Sigmoid colon (tissue), 7 donors: ENCODE results near the gene FAM234A. TPM values are rescaled to one million over a fixed set of nuclear protein-coding genes. Genes with fewer than 3 reads are reported as not detected.
A peak's percentile ranks its signal among the peaks of the same experiment; 100 is the strongest.

Experiments
- DNase-seq: peaks from one replicate; pipeline ENCODE4 v3.0.0-alpha.2; 2019
- H3K27ac ChIP-seq, 4 donors: fragments of 200-600 bp; sonication (generic); one replicate each; pipeline ENCODE4 v1.5.1; 2016 to 2019; ENCODE audit warnings: mild to moderate bottlenecking in 1 of 4
- H3K27me3 ChIP-seq, 3 donors: fragments of 200-600 bp; sonication (generic); one replicate each; pipeline ENCODE4 v1.5.1; 2019; ENCODE audit warnings: mild to moderate bottlenecking in 1 of 3
- H3K36me3 ChIP-seq, 4 donors: fragments of 200-600 bp; sonication (generic); one replicate each; pipeline ENCODE4 v1.5.1; 2016 to 2019
- H3K4me1 ChIP-seq, 4 donors: fragments of 200-600 bp; sonication (generic); one replicate each; pipeline ENCODE4 v1.5.1; 2017 to 2019
- H3K4me3 ChIP-seq, 4 donors: fragments of 200-600 bp; sonication (generic); one replicate each; pipeline ENCODE4 v1.5.1; 2017 to 2019; ENCODE audit warnings: mild to moderate bottlenecking in 2 of 4, moderate library complexity in 1 of 4
- H3K9me3 ChIP-seq, 4 donors: fragments of 200-600 bp in 3 of 4; sonication (generic) in 3 of 4; one replicate each; pipeline versions ENCODE4 v1.5.1 to v1.6.1; 2013 to 2019
- CTCF ChIP-seq, 4 experiments: fragments of 450-650 bp in 3 of 4; fragments of 200-600 bp in 1 of 4; IDR thresholded peaks; one replicate each; pipeline ENCODE4 v1.5.1; 2016 to 2019; ENCODE audit warnings: antibody characterized with exemption in 4 of 4, mild to moderate bottlenecking in 3 of 4, moderate library complexity in 2 of 4
- EP300 ChIP-seq, 4 donors: sonication (generic); formaldehyde crosslinking; IDR thresholded peaks; one replicate each; pipeline ENCODE4 v1.6.1; 2017; ENCODE audit warnings: antibody characterized with exemption in 4 of 4
- POLR2A ChIP-seq, 2 donors: fragments of 450-650 bp; IDR thresholded peaks; one replicate each; pipeline ENCODE4 v1.6.1; 2016; ENCODE audit warnings: antibody characterized with exemption in 2 of 2, mild to moderate bottlenecking in 2 of 2, moderate library complexity in 2 of 2
- POLR2AphosphoS5 ChIP-seq, 4 donors: sonication (generic); formaldehyde crosslinking; IDR thresholded peaks; one replicate each; pipeline ENCODE4 v1.6.1; 2017; ENCODE audit warnings: antibody characterized with exemption in 4 of 4
- WGBS, 2 donors: extraction: QIAGEN DNeasy Blood & Tissue Kit; methylation state at CpG; one replicate each; pipeline ENCODE4 v1.1.7; 2013; 5-methylcytosine and 5-hydroxymethylcytosine counted together
- intact Hi-C: fragments of 100-400 bp; cut with DNase I; formaldehyde crosslinking; loops from one replicate; pipeline ENCODE4 v1.15.1; 2023
- polyA plus RNA-seq, 3 donors: library from polyadenylated mRNA; stranded (reverse); fragments of 200-250 nt; gene quantifications; one replicate each; pipeline ENCODE4 v1.2.3, GENCODE V29; 2013
- total RNA-seq, 4 donors: library from RNA; depleted of rRNA; stranded (reverse); fragments of >200 nt; gene quantifications; one replicate each; pipeline ENCODE4 v1.1.0, GENCODE V29; 2016
- donor health status: healthy with polysubstance abuse.
- donor health status: Bipolar disorder and iron deficiency.
- donor health status: healthy.

The FAM234A gene
- total and polyA plus RNA-seq, 7 donors = 12.6 to 82.5 (median 47.1) TPM

- WGBS, 2 donors = 70 to 86% methylated on average over 20 of the region's 20 CpGs
- H3K4me1 ChIP-seq = peaks cover 0 to 32% (median 28%) of the 10 kb centered on the region in 4 donors
- H3K27me3 ChIP-seq = peaks cover 8 to 31% (median 28%) of the 10 kb centered on the region in 3 donors
- no peaks in the 10 kb centered on the region for H3K36me3 ChIP-seq
- TF ChIP-seq CTCF (IDR thresholded peaks at IDR 0.05) (no peak), EP300 (IDR thresholded peaks at IDR 0.05) (no peak), POLR2A (IDR thresholded peaks at IDR 0.05) (no peak), POLR2AphosphoS5 (IDR thresholded peaks at IDR 0.05) (no peak)
- no peaks in the 10 kb centered on the region for H3K9me3 ChIP-seq
- peak overlapping the region in 3 of 4 donors; percentile 51 to 60 (median 57) for H3K4me3 ChIP-seq
- intact Hi-C loops = no loop called here
- no peak for DNase-seq
- H3K27ac ChIP-seq = peak overlapping the region in 1 of 4 donors; percentile 37
These were observed 41.9 kb downstream of the FAM234A start for GRCh38 chr16:276426-277077.

GRCh38 chr16:278863-279366 is 44.3 kb downstream of the FAM234A start:
- TF ChIP-seq POLR2A (IDR thresholded peaks at IDR 0.05) (no peak), CTCF (IDR thresholded peaks at IDR 0.05) (no peak), EP300 (IDR thresholded peaks at IDR 0.05) (no peak), POLR2AphosphoS5 (IDR thresholded peaks at IDR 0.05) (no peak)
- intact Hi-C loops = no loop called here
- H3K4me3 ChIP-seq = no peak overlapping the region
- 24 to 48% methylated on average over 6 of the region's 6 CpGs for WGBS, 2 donors
- no peaks in the 10 kb centered on the region for H3K36me3 ChIP-seq
- no peak overlapping the region for H3K27ac ChIP-seq
- peaks cover 8 to 41% (median 38%) of the 10 kb centered on the region in 3 donors for H3K27me3 ChIP-seq
- no peak for DNase-seq
- peaks cover 0 to 32% (median 28%) of the 10 kb centered on the region in 4 donors for H3K4me1 ChIP-seq
- no peaks in the 10 kb centered on the region for H3K9me3 ChIP-seq

GRCh38 chr16:279531-279930 is 44.9 kb downstream of the FAM234A start:
- WGBS, 2 donors = 67 to 73% methylated on average over 7 of the region's 7 CpGs

GRCh38 chr16:280005-280460 is 45.4 kb downstream of the FAM234A start:
- intact Hi-C loops = no loop called here
- peaks cover 8 to 33% (median 33%) of the 10 kb centered on the region in 3 donors for H3K27me3 ChIP-seq
- no peak for DNase-seq
- H3K9me3 ChIP-seq = no peaks in the 10 kb centered on the region
- TF ChIP-seq CTCF (IDR thresholded peaks at IDR 0.05) (no peak), POLR2AphosphoS5 (IDR thresholded peaks at IDR 0.05) (no peak), POLR2A (IDR thresholded peaks at IDR 0.05) (no peak), EP300 (IDR thresholded peaks at IDR 0.05) (no peak)
- no peak overlapping the region for H3K27ac ChIP-seq
- peaks cover 0 to 24% (median 21%) of the 10 kb centered on the region in 4 donors for H3K4me1 ChIP-seq
- H3K36me3 ChIP-seq = no peaks in the 10 kb centered on the region
- 5 to 7% methylated on average over 47 of the region's 47 CpGs for WGBS, 2 donors
- peak overlapping the region in 2 of 4 donors; percentile 36 to 40 for H3K4me3 ChIP-seq

More at GRCh38 chr16:279531-279930, 44.9 kb downstream of the FAM234A start:
- TF ChIP-seq POLR2A (IDR thresholded peaks at IDR 0.05) = no peak
- no peak for TF ChIP-seq EP300 (IDR thresholded peaks at IDR 0.05)
- TF ChIP-seq POLR2AphosphoS5 (IDR thresholded peaks at IDR 0.05) = no peak
- TF ChIP-seq CTCF (IDR thresholded peaks at IDR 0.05) = no peak
- peaks cover 8 to 38% (median 37%) of the 10 kb centered on the region in 3 donors for H3K27me3 ChIP-seq
- no peak overlapping the region for H3K27ac ChIP-seq
- H3K4me1 ChIP-seq = peaks cover 0 to 29% (median 26%) of the 10 kb centered on the region in 4 donors
- H3K9me3 ChIP-seq = no peaks in the 10 kb centered on the region
- no peak for DNase-seq
- H3K4me3 ChIP-seq = no peak overlapping the region
- H3K36me3 ChIP-seq = no peaks in the 10 kb centered on the region
- intact Hi-C loops = no loop called here
